GM12878 (cell line): ENCODE results near the gene FANCC. TPM values are rescaled to one million over a fixed set of nuclear protein-coding genes. Genes with fewer than 3 reads are reported as not detected.

Experiments
- ATAC-seq: fragments of 200-7000 bp; cut with Tn5 transposase; 3 replicates; pipeline ENCODE4 v1.9.1; 2020; ENCODE audit warnings: mild to moderate bottlenecking, moderate library complexity
- BruUV-seq: library from RNA; stranded (reverse); fragments of 400-500 nt; replicated peaks from 2 replicates; lab custom pipeline; 2021; lab: Mats Ljungman, UMichigan
- CTCF ChIA-PET: fragments of 300-600 bp; sonication (Branson Sonifier 250); formaldehyde crosslinking; extraction: SDS; loops from one replicate; lab custom pipeline; 2021; ENCODE audit warnings: inconsistent platforms; lab: Yijun Ruan, JAX
- POLR2A ChIA-PET: fragments of 350-600 bp; formaldehyde crosslinking; extraction: SDS; loops from one replicate; lab custom pipeline; 2021; ENCODE audit warnings: inconsistent platforms; lab: Charles Lee
- RAD21 ChIA-PET: fragments of 300-600 bp; sonication (Branson Sonifier 250); formaldehyde crosslinking; loops from one replicate; lab custom pipeline; 2023; ENCODE audit warnings: antibody characterized with exemption; ENCODE audit not compliant: unreplicated experiment; lab: Charles Lee
- SMC1A ChIA-PET: fragments of 300-600 bp; sonication (Branson Sonifier 250); formaldehyde crosslinking; loops from one replicate; lab custom pipeline; 2023; ENCODE audit not compliant: unreplicated experiment, uncharacterized antibody; lab: Charles Lee
- DNase-seq: peaks from one replicate; pipeline ENCODE4 v3.0.0-alpha.2; 2011; ENCODE audit warnings: low read depth, low spot score
- FAIRE-seq: peaks from 3 replicates; lab custom pipeline; 2011; peaks lifted over from hg19 to GRCh38; lab: Jason Lieb, UNC
- H2AFZ ChIP-seq: 2 replicates; pipeline ENCODE4 v1.6.0; 2011; ENCODE audit warnings: low read depth, low read length, control low read depth; ENCODE audit not compliant: control insufficient read depth
- H3K27ac ChIP-seq: 2 replicates; pipeline ENCODE4 v1.5.1; 2011; ENCODE audit warnings: control low read depth; ENCODE audit not compliant: control insufficient read depth, insufficient read depth
- H3K27me3 ChIP-seq, 2 experiments: replicated peaks in 1 of 2; 2 replicates each; pipeline versions ENCODE4 v1.6.0 to v1.6.1; 2011; ENCODE audit warnings: low read length in 1 of 2; ENCODE audit not compliant: control insufficient read depth in 2 of 2, insufficient read depth in 2 of 2
- H3K36me3 ChIP-seq, 2 experiments: 2 replicates each; pipeline ENCODE4 v1.5.1; 2011; ENCODE audit warnings: low read length in 1 of 2; ENCODE audit not compliant: control insufficient read depth in 2 of 2, insufficient read depth in 2 of 2
- H3K4me1 ChIP-seq: 2 replicates; pipeline ENCODE4 v1.6.1; 2011; ENCODE audit warnings: mild to moderate bottlenecking, low read length, moderate library complexity, mixed read lengths; ENCODE audit not compliant: control insufficient read depth, insufficient read depth
- H3K4me2 ChIP-seq: 2 replicates; pipeline ENCODE4 v1.6.0; 2011; ENCODE audit warnings: control low read depth; ENCODE audit not compliant: control insufficient read depth, insufficient read depth
- H3K4me3 ChIP-seq: fragments of 200-600 bp; sonication (generic); 2 replicates; pipeline ENCODE4 v1.5.1; 2016
- H3K79me2 ChIP-seq: 2 replicates; pipeline ENCODE4 v1.6.0; 2011; ENCODE audit warnings: low read length; ENCODE audit not compliant: control insufficient read depth, insufficient read depth
- H3K9ac ChIP-seq: 2 replicates; pipeline ENCODE4 v1.8.0; 2011; ENCODE audit warnings: low read length, control low read depth, mixed read lengths; ENCODE audit not compliant: control insufficient read depth, insufficient read depth
- H3K9me3 ChIP-seq: replicated peaks from 3 replicates; pipeline ENCODE4 v1.5.1; 2011; ENCODE audit warnings: mild to moderate bottlenecking, low read length; ENCODE audit not compliant: control insufficient read depth, insufficient read depth
- H4K20me1 ChIP-seq: 2 replicates; pipeline ENCODE4 v1.6.0; 2011; ENCODE audit not compliant: control insufficient read depth, insufficient read depth
- JUND ChIP-seq: IDR thresholded peaks from 2 replicates; pipeline ENCODE4 v1.6.1; 2012; ENCODE audit warnings: low read depth, mild to moderate bottlenecking, low read length, improper control_type of control experiment, moderate library complexity
- MYB ChIP-seq: fragments of 150-350 bp; IDR thresholded peaks from 2 replicates; pipeline ENCODE4 v1.6.1; 2014; ENCODE audit warnings: mild to moderate bottlenecking, low read depth, low read length, borderline replicate concordance
- MYC ChIP-seq: IDR thresholded peaks from 2 replicates; pipeline ENCODE4 v1.6.1; 2011; ENCODE audit warnings: mild to moderate bottlenecking, low read length, moderate library complexity, inconsistent platforms; ENCODE audit not compliant: insufficient read depth, insufficient replicate concordance, insufficient read length, severe bottlenecking
- NFIC ChIP-seq: IDR thresholded peaks from 2 replicates; pipeline ENCODE4 v1.6.1; 2012; ENCODE audit warnings: low read depth, mild to moderate bottlenecking, inconsistent platforms, low read length, moderate library complexity
- POU2F2 ChIP-seq: IDR thresholded peaks from 3 replicates; pipeline ENCODE4 v1.6.1; 2011; ENCODE audit warnings: low read depth, mild to moderate bottlenecking, low read length, borderline replicate concordance
- PRDM15 ChIP-seq: fragments of 450-650 bp; formaldehyde crosslinking; IDR thresholded peaks from 2 replicates; pipeline ENCODE4 v1.4.0; 2020; ENCODE audit warnings: mild to moderate bottlenecking, moderate library complexity
- TCF7 ChIP-seq: IDR thresholded peaks from 2 replicates; pipeline ENCODE4 v1.6.1; 2014; ENCODE audit warnings: antibody characterized with exemption, borderline replicate concordance
- YBX1 ChIP-seq: fragments of 450-650 bp; IDR thresholded peaks from 2 replicates; pipeline ENCODE4 v1.6.1; 2016; ENCODE audit warnings: antibody characterized with exemption
- ZNF217 ChIP-seq: fragments of 450-650 bp; IDR thresholded peaks from 2 replicates; pipeline ENCODE4 v1.6.1; 2017; ENCODE audit warnings: antibody characterized with exemption, mild to moderate bottlenecking
- WGBS: methylation state at CpG from one replicate; pipeline ENCODE4 v1.1.6; 2016; ENCODE audit warnings: low lambda C conversion rate; ENCODE audit not compliant: insufficient replicate concordance, insufficient coverage; ENCODE audit errors: missing lambda C conversion rate; 5-methylcytosine and 5-hydroxymethylcytosine counted together
- in situ Hi-C: fragments of 300-500 bp; cut with MboI; formaldehyde crosslinking; loops from 9 replicates; pipeline ENCODE4 v1.14.3; 2018; ENCODE audit warnings: mixed read lengths
- intact Hi-C: fragments of 100-400 bp; cut with micrococcal nuclease; formaldehyde crosslinking; loops from one replicate; pipeline ENCODE4 v1.14.2; 2022; ENCODE audit not compliant: unreplicated experiment
- polyA plus RNA-seq, 11 experiments: library from polyadenylated mRNA; depleted of rRNA in 4 of 11; unstranded in 6 of 11; stranded (reverse) in 5 of 11; fragments of >200 nt; fragmentation: Nextera tagmentation in 4 of 11; fragmentation: Illumina TruSeq in 1 of 11; extraction: Ambion mirVana in 4 of 11; extraction: Trizol in 1 of 11; gene quantifications; 1 replicate in 1 of 11; 2 replicates in 10 of 11; pipeline versions ENCODE4 v1.2.1 to v1.2.3, GENCODE V29; 2011 to 2016; ENCODE audit warnings: inconsistent platforms in 2 of 11, missing spikeins in 2 of 11, low read depth in 1 of 11
- total RNA-seq, 4 experiments: library from RNA; depleted of rRNA in 3 of 4; stranded (reverse); fragments of >200 nt in 3 of 4; fragmentation: Illumina TruSeq in 1 of 4; extraction: Trizol in 1 of 4; gene quantifications; 2 replicates each; pipeline versions ENCODE4 v1.2.1 to v1.2.3, GENCODE V29; 2013 to 2021

FANCC gene
- total and polyA plus RNA-seq, 10 of the 15 experiments (the other 5 are each of a cell fraction or from before 2014, with no cell fraction given), result 1.2 to 16.8 (median 10.5) TPM

DNA sequence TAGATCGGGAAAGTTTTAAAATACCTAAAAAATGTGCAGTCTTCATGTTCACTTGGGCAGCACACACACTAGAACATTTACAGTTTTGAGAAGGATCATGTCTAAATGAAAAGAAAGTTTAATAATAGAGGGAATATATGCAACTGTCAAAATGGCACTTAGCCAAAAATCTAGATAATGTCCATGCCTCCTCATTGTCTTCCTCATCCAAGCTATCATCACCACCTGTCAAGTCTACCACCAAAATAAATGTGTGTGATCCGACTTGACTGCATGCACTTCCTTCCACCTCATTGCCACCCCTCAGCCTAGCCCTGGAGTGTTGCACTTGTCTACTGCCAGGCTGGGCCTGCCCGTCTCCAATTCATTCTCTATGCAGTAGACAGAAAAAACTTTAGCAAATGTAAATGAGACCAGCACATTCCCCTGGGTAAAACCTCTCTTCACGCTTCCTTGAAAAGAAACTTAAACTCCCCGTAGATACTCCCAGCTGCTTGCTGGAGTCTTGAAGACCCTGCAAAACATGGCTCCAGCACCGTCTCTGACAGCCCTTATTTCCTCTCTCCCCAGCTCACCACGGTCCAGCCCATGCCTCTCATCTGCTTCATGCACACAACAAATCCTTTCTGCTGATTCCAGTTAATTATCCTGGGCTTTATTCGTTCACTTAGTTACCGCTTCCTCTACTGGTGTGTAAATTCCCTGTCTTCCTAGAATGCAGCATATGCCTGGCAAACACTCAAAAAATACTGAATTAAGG lies 66.9 kb downstream of the FANCC start:
- H3K27ac ChIP-seq, result no peak overlapping the region
- SMC1A ChIA-PET, result no interaction called here
- H2AFZ ChIP-seq, result peak overlapping the region; percentile 1; the same call in 1 of the 2 replicates
- DNase-seq (no peak), ATAC-seq (no peak), FAIRE-seq (no peak)
- no peaks in the 10 kb centered on the region; a peak in 1 of 4 replicates for H3K36me3 ChIP-seq
- RAD21 ChIA-PET, result no interaction called here
- POLR2A ChIA-PET, result no interaction called here
- in situ Hi-C loops (no loop called here), intact Hi-C loops (no loop called here)
- no peak overlapping the region for H3K4me3 ChIP-seq
- no peaks in the 10 kb centered on the region for H3K79me2 ChIP-seq
- H3K4me1 ChIP-seq, result no peaks in the 10 kb centered on the region
- no peaks in the 10 kb centered on the region for H4K20me1 ChIP-seq
- CTCF ChIA-PET, result no interaction called here
- no peak overlapping the region for H3K9ac ChIP-seq
- TF ChIP-seq NFIC, result no peak
- no peak for TF ChIP-seq YBX1
- BruUV-seq, result no TSS peak
- no peaks in the 10 kb centered on the region for H3K9me3 ChIP-seq
- WGBS, result 43% methylated on average over 9 of the region's 9 CpGs
- H3K27me3 ChIP-seq, result no peaks in the 10 kb centered on the region
- H3K4me2 ChIP-seq, result no peak overlapping the region

- in situ Hi-C loops, result no loop called here
- FAIRE-seq (no peak), DNase-seq (no peak), ATAC-seq (no peak)
- H3K27me3 ChIP-seq, result no peaks in the 10 kb centered on the region
- no peak overlapping the region for H2AFZ ChIP-seq
- WGBS, result 95% methylated on average over 2 of the region's 2 CpGs
- RAD21 ChIA-PET, result no interaction called here
- no TSS peak for BruUV-seq
- H3K4me2 ChIP-seq, result no peak overlapping the region
- H3K36me3 ChIP-seq, result no peaks in the 10 kb centered on the region; a peak in 1 of 4 replicates
- H3K79me2 ChIP-seq, result no peaks in the 10 kb centered on the region
- H3K4me1 ChIP-seq, result no peaks in the 10 kb centered on the region
- no peak overlapping the region for H3K4me3 ChIP-seq
- POLR2A ChIA-PET, result no interaction called here
- CTCF ChIA-PET, result interaction anchor here (1.0 kb wide), 1 partner anchor 19 kb away, joined by 4 read pairs; no protein-coding TSS in a partner anchor
- no peaks in the 10 kb centered on the region for H3K9me3 ChIP-seq
- H4K20me1 ChIP-seq, result no peaks in the 10 kb centered on the region
- no peak overlapping the region for H3K27ac ChIP-seq
- SMC1A ChIA-PET, result interaction anchor here (1.0 kb wide), 1 partner anchor 14 kb away, joined by 3 read pairs; no protein-coding TSS in a partner anchor
- intact Hi-C loops, result no loop called here
- no peak overlapping the region for H3K9ac ChIP-seq
- no peak for TF ChIP-seq TCF7
- TF ChIP-seq PRDM15 (CRISPR knock-in tag), result no peak
- no peak for TF ChIP-seq ZNF217
- no peak for TF ChIP-seq MYC
- no peak for TF ChIP-seq JUND
- TF ChIP-seq MYB, result no peak
- TF ChIP-seq POU2F2, result no peak
Measured at GRCh38 chr9:95249986-95250385, 67.5 kb downstream of the FANCC start.
